Esophagus muscularis mucosa (tissue), 3 donors: ENCODE measurements around the gene C16orf96.

ENCODE experiments used
- CTCF ChIP-seq, 3 experiments: fragments of 200-600 bp in 2 of 3; fragments of 450-650 bp in 1 of 3; sonication (generic) in 2 of 3; IDR thresholded peaks; one replicate each; pipeline ENCODE4 v1.5.1; 2017 to 2019; ENCODE audit warnings: antibody characterized with exemption in 3 of 3, mild to moderate bottlenecking in 2 of 3, moderate library complexity in 1 of 3
- POLR2A ChIP-seq: fragments of 450-650 bp; IDR thresholded peaks from one replicate; pipeline ENCODE4 v1.6.1; 2017; ENCODE audit warnings: antibody characterized with exemption, moderate library complexity, mild to moderate bottlenecking, low read depth
- POLR2AphosphoS5 ChIP-seq, 2 donors: sonication (generic); formaldehyde crosslinking; IDR thresholded peaks; one replicate each; pipeline ENCODE4 v1.6.1; 2017; ENCODE audit warnings: antibody characterized with exemption in 2 of 2

GRCh38 chr16:4570688-4571321, 14.7 kb downstream of the C16orf96 start:
- TF ChIP-seq POLR2AphosphoS5 (IDR thresholded peaks at IDR 0.05) (no peak), CTCF (IDR thresholded peaks at IDR 0.05) (no peak), POLR2A (no peak)
